ENCODE measurements around the gene MICOS13.

- TF ChIP-seq POLR2A (IDR thresholded peaks at IDR 0.05; ENCODE audit: low read depth, low read length) (no peak), CTCF (IDR thresholded peaks at IDR 0.05; ENCODE audit: extremely low read depth in 1 of 2, insufficient read depth in 1 of 2, low read depth in 1 of 2, low read length in 2 of 2) (no peak), MYC (IDR thresholded peaks at IDR 0.05; ENCODE audit: low read depth, low read length) (no peak), EZH2 (IDR thresholded peaks at IDR 0.05; ENCODE audit: borderline replicate concordance, low read depth, low read length, severe bottlenecking) (no peak), JUN (IDR thresholded peaks at IDR 0.05; ENCODE audit: borderline replicate concordance, insufficient read depth, insufficient read length, low read depth) (no peak), MAX (IDR thresholded peaks at IDR 0.05; ENCODE audit: insufficient read depth, insufficient read length) (no peak), POLR2AphosphoS5 (IDR thresholded peaks at IDR 0.05; ENCODE audit: insufficient read depth, low read depth, low read length) (no peak)
Measured at GRCh38 chr19:5718037-5718578, 37.8 kb upstream of the MICOS13 start.
